HG03045 (cell line): ENCODE results near the gene NEO1.

Experiments used
- ATAC-seq: cut with Tn5 transposase; IDR thresholded peaks from one replicate; pipeline ENCODE4 v1.9.1; 2021; ENCODE audit warnings: mild to moderate bottlenecking, moderate library complexity; ENCODE audit not compliant: unreplicated experiment

The NEO1 gene

GRCh38 chr15:73254598-73254997, 202.3 kb downstream of the NEO1 start:
- ATAC-seq, result no peak

- peak; percentile 59 for ATAC-seq
Measured at GRCh38 chr15:73258271-73259108, 206.2 kb downstream of the NEO1 start.

GRCh38 chr15:73264881-73265280, 212.6 kb downstream of the NEO1 start:
- no peak for ATAC-seq

GRCh38 chr15:73265536-73266153, 213.4 kb downstream of the NEO1 start:
- ATAC-seq, result no peak

GRCh38 chr15:73268457-73268856, 216.2 kb downstream of the NEO1 start:
- no peak for ATAC-seq

- ATAC-seq, result no peak
Measured at GRCh38 chr15:73270366-73271097, 218.3 kb downstream of the NEO1 start.

GRCh38 chr15:73273181-73274002, 221.1 kb downstream of the NEO1 start:
- ATAC-seq, result no peak

GRCh38 chr15:73275862-73276261, 223.6 kb downstream of the NEO1 start:
- ATAC-seq, result no peak

GRCh38 chr15:73282567-73283365, 230.5 kb downstream of the NEO1 start:
- no peak for ATAC-seq

GRCh38 chr15:73283366-73283962, 231.2 kb downstream of the NEO1 start:
- ATAC-seq, result no peak

GRCh38 chr15:73284090-73284716, 231.9 kb downstream of the NEO1 start:
- ATAC-seq, result no peak

- ATAC-seq, result no peak
Measured at GRCh38 chr15:73286311-73286710, 234.0 kb downstream of the NEO1 start.

GRCh38 chr15:73287019-73287418, 234.8 kb downstream of the NEO1 start:
- no peak for ATAC-seq

- ATAC-seq, result no peak
Measured at GRCh38 chr15:73291441-73291840, 239.2 kb downstream of the NEO1 start.

- no peak for ATAC-seq
Measured at GRCh38 chr15:73293773-73294172, 241.5 kb downstream of the NEO1 start.

GRCh38 chr15:73295630-73296286, 243.5 kb downstream of the NEO1 start:
- ATAC-seq, result no peak

- ATAC-seq, result no peak
Measured at GRCh38 chr15:73296609-73297353, 244.5 kb downstream of the NEO1 start.
